Hepatocyte (in vitro differentiated cells): ENCODE measurements around the gene ZNF419. TPM values are rescaled to one million over a fixed set of nuclear protein-coding genes. Genes with fewer than 3 reads are reported as not detected.
"Not testable (repeated sequence)": the region's sequence is repeated elsewhere in the genome, so short reads cannot be mapped to it uniquely, and the experiment has no call there.

Source experiments
- DNase-seq: peaks from one replicate; pipeline ENCODE4 v3.0.0-alpha.2; 2016; ENCODE audit warnings: low spot score
- H2AFZ ChIP-seq: fragments of 200-600 bp; sonication (generic); 2 replicates; pipeline ENCODE4 v1.6.0; 2016; ENCODE audit warnings: antibody characterized with exemption, mild to moderate bottlenecking
- H3K27ac ChIP-seq: fragments of 200-600 bp; sonication (generic); 2 replicates; pipeline ENCODE4 v1.5.1; 2016; ENCODE audit warnings: mild to moderate bottlenecking
- H3K27me3 ChIP-seq: fragments of 200-600 bp; sonication (generic); 2 replicates; pipeline ENCODE4 v1.6.1; 2016
- H3K36me3 ChIP-seq: fragments of 200-600 bp; sonication (generic); replicated peaks from 2 replicates; pipeline ENCODE4 v1.5.1; 2016; ENCODE audit warnings: low read depth; ENCODE audit not compliant: insufficient read depth
- H3K4me1 ChIP-seq: fragments of 200-600 bp; sonication (generic); 2 replicates; pipeline ENCODE4 v1.5.1; 2016; ENCODE audit warnings: mild to moderate bottlenecking, moderate library complexity; ENCODE audit not compliant: insufficient read depth
- H3K4me2 ChIP-seq: fragments of 200-600 bp; sonication (generic); 2 replicates; pipeline ENCODE4 v1.6.0; 2016
- H3K4me3 ChIP-seq: fragments of 200-600 bp; sonication (generic); 2 replicates; pipeline ENCODE4 v1.5.1; 2016; ENCODE audit warnings: mild to moderate bottlenecking
- H3K79me2 ChIP-seq: fragments of 200-600 bp; sonication (generic); 2 replicates; pipeline ENCODE4 v1.6.0; 2017; ENCODE audit warnings: mild to moderate bottlenecking
- H3K9me2 ChIP-seq: fragments of 200-600 bp; sonication (generic); replicated peaks from 2 replicates; pipeline ENCODE4 v1.6.0; 2017; ENCODE audit warnings: mild to moderate bottlenecking; ENCODE audit not compliant: insufficient read depth
- H3K9me3 ChIP-seq: fragments of 200-600 bp; sonication (generic); 2 replicates; pipeline ENCODE4 v1.5.1; 2016; ENCODE audit warnings: low read depth, mild to moderate bottlenecking
- H4K20me1 ChIP-seq: fragments of 200-600 bp; sonication (generic); 2 replicates; pipeline ENCODE4 v1.6.0; 2016; ENCODE audit warnings: mild to moderate bottlenecking; ENCODE audit not compliant: insufficient read depth, poor library complexity, severe bottlenecking
- EZH2 ChIP-seq: fragments of 200-600 bp; sonication (generic); IDR thresholded peaks from 2 replicates; pipeline ENCODE4 v1.6.1; 2016; ENCODE audit warnings: antibody characterized with exemption, mild to moderate bottlenecking, borderline replicate concordance
- EZH2phosphoT487 ChIP-seq: fragments of 200-600 bp; sonication (generic); IDR thresholded peaks from one replicate; pipeline ENCODE4 v1.6.1; 2018; ENCODE audit warnings: antibody characterized with exemption, mild to moderate bottlenecking, low read depth, moderate library complexity; ENCODE audit not compliant: unreplicated experiment, severe bottlenecking
- WGBS: methylation state at CpG from one replicate; pipeline ENCODE4 v1.1.6; 2016; ENCODE audit warnings: low lambda C conversion rate; ENCODE audit errors: missing lambda C conversion rate; 5-methylcytosine and 5-hydroxymethylcytosine counted together
- polyA plus RNA-seq: library from polyadenylated mRNA; unstranded; fragments of >200 nt; fragmentation: Nextera tagmentation; extraction: Ambion mirVana; gene quantifications from 2 replicates; pipeline ENCODE4 v1.2.1, GENCODE V29; 2016
- total RNA-seq: library from RNA; depleted of rRNA; stranded (reverse); fragments of >200 nt; gene quantifications from 2 replicates; pipeline ENCODE4 v1.2.3, GENCODE V29; 2014
- TF ChIP-seq, protein P1 (sequence below): fragments of 200-600 bp; sonication (generic); IDR thresholded peaks from 2 replicates; pipeline ENCODE4 v1.5.1; 2016; ENCODE audit warnings: antibody characterized with exemption, mild to moderate bottlenecking; ENCODE audit not compliant: poor library complexity

Gene ZNF419
- total RNA-seq (9.4 and 11.4 TPM in 2 replicates), polyA plus RNA-seq (9.3 and 9.4 TPM in 2 replicates)

DNA sequence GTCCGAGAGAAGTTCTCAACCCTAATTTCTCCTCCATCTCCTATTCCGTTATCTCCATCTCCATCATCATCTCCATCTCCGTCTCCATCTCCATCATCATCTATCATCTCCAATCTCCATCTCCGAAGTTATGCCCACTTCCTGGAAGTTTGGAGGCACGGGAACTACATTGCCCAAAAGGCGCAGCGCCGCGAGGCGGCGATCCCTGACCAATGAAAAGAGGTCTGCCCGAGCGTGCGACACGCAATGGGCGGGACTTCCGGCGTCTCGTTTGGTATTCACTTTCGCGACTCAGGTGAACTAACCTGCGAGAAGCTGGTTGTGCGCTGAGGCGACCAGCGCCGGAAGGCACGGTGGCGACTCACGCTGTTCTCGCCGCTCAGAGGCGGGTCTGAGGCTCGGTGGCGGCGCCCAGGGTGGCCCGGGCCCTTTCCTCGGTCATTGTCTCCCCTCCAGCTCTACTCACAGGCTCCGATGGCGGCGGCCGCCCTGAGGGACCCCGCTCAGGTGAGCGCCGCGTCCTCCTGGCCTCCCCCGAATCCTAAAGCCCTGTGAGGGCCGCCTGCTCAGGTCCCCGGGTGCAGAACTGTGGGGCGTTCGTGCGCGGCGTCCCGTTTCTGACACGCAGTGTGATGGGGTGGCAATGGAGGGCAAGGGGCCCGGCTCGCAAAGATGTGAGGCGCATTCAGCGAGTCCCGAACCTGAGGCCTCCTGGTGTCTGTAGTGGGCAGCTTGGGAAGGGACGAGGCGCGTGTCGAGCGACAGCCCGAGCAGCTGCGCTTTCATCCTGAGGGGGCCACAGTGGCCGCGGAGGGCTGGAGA lies at the start of gene ZNF419:
ZNF419 (plus strand) TSS at position 274 of the 822 bp plus-strand sequence; CDS start at position 475, 201 bp downstream.
- not testable (repeated sequence) for H3K9me3 ChIP-seq, H3K27me3 ChIP-seq, H3K9me2 ChIP-seq, H3K36me3 ChIP-seq, H3K4me1 ChIP-seq, H4K20me1 ChIP-seq
- 3% methylated on average over 59 of the region's 69 CpGs for WGBS
- Histone ChIP-seq H3K4me2 (peak within 1 kb of the TSS; percentile 85), H3K79me2 (peaks cover 21% of the 10 kb centered on the region), H3K27ac (peak within 1 kb of the TSS; percentile 87), H2AFZ (peak within 1 kb of the TSS; percentile 68), H3K4me3 (peak within 1 kb of the TSS; percentile 78)
- peak; percentile 94 for DNase-seq

DNA sequence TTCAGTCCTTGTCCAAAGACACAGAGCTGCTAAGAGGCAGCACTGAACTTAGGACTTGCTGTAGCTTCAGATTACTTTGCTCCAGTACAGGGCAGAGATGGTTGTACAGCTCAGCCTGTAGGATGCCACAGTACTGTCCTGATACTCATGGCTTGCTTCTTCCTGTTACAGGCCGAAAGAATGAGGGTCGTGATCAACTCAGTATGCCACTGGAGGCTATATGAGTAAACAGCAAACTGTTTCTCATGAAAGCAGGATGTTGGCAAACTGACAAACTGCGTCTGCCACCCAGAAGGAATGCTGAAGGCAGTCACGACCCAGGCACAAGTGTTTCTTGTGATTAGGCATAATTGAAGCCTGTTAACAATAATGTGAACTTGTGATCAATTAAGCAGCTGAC lies 49.6 kb upstream of the ZNF419 start:
- Histone ChIP-seq H2AFZ (no peak overlapping the region), H3K9me3 (no peaks in the 10 kb centered on the region), H3K36me3 (no peaks in the 10 kb centered on the region), H4K20me1 (no peaks in the 10 kb centered on the region), H3K4me3 (no peak overlapping the region), H3K9me2 (no peaks in the 10 kb centered on the region), H3K27ac (no peak overlapping the region), H3K4me1 (peaks cover 7% of the 10 kb centered on the region), H3K27me3 (no peaks in the 10 kb centered on the region), H3K4me2 (no peak overlapping the region), H3K79me2 (peaks cover 62% of the 10 kb centered on the region)
- no peak for DNase-seq
- TF ChIP-seq EZH2phosphoT487: no peak
- TF ChIP-seq, protein P1, sequence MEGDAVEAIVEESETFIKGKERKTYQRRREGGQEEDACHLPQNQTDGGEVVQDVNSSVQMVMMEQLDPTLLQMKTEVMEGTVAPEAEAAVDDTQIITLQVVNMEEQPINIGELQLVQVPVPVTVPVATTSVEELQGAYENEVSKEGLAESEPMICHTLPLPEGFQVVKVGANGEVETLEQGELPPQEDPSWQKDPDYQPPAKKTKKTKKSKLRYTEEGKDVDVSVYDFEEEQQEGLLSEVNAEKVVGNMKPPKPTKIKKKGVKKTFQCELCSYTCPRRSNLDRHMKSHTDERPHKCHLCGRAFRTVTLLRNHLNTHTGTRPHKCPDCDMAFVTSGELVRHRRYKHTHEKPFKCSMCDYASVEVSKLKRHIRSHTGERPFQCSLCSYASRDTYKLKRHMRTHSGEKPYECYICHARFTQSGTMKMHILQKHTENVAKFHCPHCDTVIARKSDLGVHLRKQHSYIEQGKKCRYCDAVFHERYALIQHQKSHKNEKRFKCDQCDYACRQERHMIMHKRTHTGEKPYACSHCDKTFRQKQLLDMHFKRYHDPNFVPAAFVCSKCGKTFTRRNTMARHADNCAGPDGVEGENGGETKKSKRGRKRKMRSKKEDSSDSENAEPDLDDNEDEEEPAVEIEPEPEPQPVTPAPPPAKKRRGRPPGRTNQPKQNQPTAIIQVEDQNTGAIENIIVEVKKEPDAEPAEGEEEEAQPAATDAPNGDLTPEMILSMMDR: no peak
- no peak for TF ChIP-seq EZH2
- WGBS: 89% methylated on average over 4 of the region's 4 CpGs

DNA sequence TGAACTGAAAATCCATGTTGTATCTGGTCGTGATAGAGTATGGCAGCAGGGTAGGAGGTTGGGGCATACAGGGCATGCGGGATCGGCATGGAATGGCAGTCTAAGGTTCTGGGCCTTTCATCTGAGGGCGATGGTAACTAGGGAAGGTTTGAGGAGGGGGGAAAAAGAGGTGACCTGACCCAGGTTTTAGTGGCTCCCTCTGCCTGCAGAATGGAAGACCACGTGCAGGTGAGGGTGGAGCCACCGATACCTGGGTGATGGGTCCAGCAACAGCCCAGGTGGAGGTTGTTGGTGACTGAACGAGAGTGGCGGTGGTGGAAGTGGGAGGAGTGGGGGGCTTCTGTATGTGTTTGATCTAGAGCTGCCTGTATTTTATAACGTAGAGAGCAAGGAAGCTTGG lies 48.6 kb upstream of the ZNF419 start:
- Histone ChIP-seq H4K20me1 (no peaks in the 10 kb centered on the region), H3K4me1 (peaks cover 7% of the 10 kb centered on the region), H3K36me3 (peaks cover 3% of the 10 kb centered on the region), H3K27ac (no peak overlapping the region), H3K4me2 (no peak overlapping the region), H2AFZ (no peak overlapping the region), H3K9me2 (no peaks in the 10 kb centered on the region), H3K79me2 (peaks cover 62% of the 10 kb centered on the region), H3K27me3 (no peaks in the 10 kb centered on the region), H3K9me3 (no peaks in the 10 kb centered on the region), H3K4me3 (no peak overlapping the region)
- DNase-seq: no peak
- TF ChIP-seq, protein P1: no peak
- TF ChIP-seq EZH2phosphoT487: no peak
- no peak for TF ChIP-seq EZH2
- 85% methylated on average over 9 of the region's 9 CpGs for WGBS

GRCh38 chr19:57441979-57442752 lies 45.4 kb upstream of the ZNF419 start:
- no peak overlapping the region for H3K4me3 ChIP-seq
- H4K20me1 ChIP-seq: no peaks in the 10 kb centered on the region
- H3K4me1 ChIP-seq: peaks cover 1% of the 10 kb centered on the region
- DNase-seq: no peak
- H3K27me3 ChIP-seq: no peaks in the 10 kb centered on the region
- no peak for TF ChIP-seq EZH2
- TF ChIP-seq EZH2phosphoT487: no peak
- TF ChIP-seq, protein P1: no peak
- peaks cover 47% of the 10 kb centered on the region for H3K79me2 ChIP-seq
- H3K27ac ChIP-seq: no peak overlapping the region
- no peak overlapping the region for H2AFZ ChIP-seq
- no peaks in the 10 kb centered on the region for H3K9me2 ChIP-seq
- no peaks in the 10 kb centered on the region for H3K9me3 ChIP-seq
- H3K4me2 ChIP-seq: no peak overlapping the region
- peaks cover 6% of the 10 kb centered on the region for H3K36me3 ChIP-seq
- WGBS: 78% methylated on average over 7 of the region's 7 CpGs
